ENCODE data around the gene CHRNA4.
"Not testable (repeated sequence)": the region's sequence is repeated elsewhere in the genome, so short reads cannot be mapped to it uniquely, and the experiment has no call there.

Gene CHRNA4

GRCh38 chr20:63308218-63308911 is 52.8 kb downstream of the CHRNA4 start:
- DNase-seq (ENCODE audit: low spot score): no peak

GRCh38 chr20:63307538-63308217 is 53.5 kb downstream of the CHRNA4 start:
- no peak for DNase-seq (ENCODE audit: low spot score)

DNA sequence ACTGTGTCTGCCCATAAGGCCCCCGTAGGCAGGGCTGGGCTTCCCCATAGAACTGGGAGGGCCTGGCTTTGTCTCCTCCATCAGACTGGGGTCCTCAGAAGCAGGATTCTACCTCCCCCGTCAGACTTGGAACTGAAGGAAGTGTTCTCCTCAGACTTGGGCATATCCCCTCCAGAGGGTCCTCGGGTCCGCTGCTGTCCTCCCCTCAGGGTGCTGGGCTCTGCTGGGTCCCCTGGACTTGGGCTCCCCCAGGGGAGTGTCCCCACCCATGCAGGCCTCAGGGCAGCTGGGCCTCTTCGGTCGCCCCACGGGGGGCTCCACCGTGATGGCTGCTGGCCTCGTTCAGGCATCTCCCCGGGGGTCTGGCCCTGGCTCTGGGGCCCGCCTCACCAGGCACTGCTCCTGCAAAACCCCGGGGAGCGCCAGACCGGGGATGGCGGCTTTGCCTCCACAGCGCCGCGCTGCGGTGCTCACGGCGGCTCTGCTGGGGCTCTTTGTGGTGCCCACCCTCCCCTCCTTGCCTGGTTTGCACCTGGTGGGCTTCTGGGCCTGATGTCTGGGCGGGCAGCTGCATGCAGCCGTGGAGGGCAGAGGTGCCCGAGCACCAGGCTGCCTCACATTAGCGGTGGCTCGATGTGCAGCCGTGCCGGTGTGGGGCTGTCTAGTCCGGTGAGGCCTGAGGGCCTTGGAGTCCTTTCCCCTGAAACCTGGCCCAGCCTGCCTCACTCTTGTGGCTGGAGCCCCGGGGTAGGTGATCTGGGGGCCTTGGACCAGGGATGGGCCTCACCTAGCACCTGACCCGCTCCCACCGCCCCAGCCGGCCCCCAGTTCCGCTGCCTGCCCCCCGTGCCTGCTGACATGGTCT is 54.2 kb downstream of the CHRNA4 start:
- DNase-seq (ENCODE audit: low spot score): no peak

- not testable (repeated sequence) for DNase-seq (ENCODE audit: low spot score)
Measured at GRCh38 chr20:63305933-63306672, 55.0 kb downstream of the CHRNA4 start.

GRCh38 chr20:63305393-63305792 is 55.8 kb downstream of the CHRNA4 start:
- no peak for DNase-seq (ENCODE audit: low spot score)

DNA sequence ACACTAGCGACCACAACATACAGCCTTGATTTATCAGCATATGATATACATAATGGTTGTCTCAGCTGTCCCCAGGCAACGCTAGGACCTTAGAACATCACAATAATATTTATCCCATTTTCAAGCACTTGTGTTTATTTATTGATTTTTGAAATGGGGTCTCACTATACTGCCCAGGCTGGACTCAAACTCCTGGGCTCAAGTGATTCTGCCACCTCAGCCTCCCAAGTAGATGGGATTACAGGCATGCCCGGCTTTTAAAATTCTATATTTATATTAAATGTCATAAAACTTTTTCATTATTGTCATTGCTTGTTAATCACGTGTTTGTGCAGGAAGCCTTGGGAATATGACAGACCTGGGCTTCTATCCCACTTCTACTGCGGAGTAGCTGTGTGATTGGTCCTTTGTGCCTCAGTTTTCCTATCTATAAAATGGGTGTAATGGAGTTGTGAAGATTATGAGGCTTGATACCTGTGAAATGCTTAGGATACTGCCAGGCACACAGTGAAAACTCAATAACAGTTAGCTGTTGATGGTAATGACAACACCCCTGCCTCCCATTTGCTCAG is 58.0 kb downstream of the CHRNA4 start:
- DNase-seq (ENCODE audit: low spot score): no peak

- no peak for DNase-seq (ENCODE audit: low spot score)
Measured at GRCh38 chr20:63301671-63302070, 59.5 kb downstream of the CHRNA4 start.

DNA sequence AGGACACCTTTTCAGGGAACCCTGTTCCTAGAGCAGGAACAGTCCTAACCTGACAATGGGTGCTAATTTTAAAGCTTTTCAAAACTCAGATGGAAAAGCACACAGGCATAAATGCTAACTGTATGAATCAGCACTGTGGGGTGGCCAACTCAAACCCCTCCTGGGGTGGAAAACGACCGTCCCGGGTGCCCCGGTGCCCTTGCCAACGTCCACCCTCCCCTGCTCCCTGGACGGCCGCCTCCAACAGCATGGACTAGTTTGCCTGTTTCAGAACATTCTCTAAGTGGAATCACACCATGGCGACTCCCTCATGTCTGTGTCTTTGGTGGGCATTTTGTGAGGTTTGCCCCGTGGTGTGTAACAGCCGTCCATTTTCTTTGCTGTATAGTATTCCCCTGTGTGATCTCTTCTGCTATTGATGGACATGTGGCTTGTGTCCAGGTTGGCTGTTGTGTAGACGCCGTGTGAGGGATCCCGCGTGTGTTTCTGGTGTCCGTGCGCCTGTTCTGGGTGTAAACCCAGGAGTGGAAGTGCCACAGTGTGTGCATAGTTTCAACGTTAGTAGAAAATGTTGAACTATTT is 62.3 kb downstream of the CHRNA4 start:
- DNase-seq (ENCODE audit: low spot score): no peak

DNA sequence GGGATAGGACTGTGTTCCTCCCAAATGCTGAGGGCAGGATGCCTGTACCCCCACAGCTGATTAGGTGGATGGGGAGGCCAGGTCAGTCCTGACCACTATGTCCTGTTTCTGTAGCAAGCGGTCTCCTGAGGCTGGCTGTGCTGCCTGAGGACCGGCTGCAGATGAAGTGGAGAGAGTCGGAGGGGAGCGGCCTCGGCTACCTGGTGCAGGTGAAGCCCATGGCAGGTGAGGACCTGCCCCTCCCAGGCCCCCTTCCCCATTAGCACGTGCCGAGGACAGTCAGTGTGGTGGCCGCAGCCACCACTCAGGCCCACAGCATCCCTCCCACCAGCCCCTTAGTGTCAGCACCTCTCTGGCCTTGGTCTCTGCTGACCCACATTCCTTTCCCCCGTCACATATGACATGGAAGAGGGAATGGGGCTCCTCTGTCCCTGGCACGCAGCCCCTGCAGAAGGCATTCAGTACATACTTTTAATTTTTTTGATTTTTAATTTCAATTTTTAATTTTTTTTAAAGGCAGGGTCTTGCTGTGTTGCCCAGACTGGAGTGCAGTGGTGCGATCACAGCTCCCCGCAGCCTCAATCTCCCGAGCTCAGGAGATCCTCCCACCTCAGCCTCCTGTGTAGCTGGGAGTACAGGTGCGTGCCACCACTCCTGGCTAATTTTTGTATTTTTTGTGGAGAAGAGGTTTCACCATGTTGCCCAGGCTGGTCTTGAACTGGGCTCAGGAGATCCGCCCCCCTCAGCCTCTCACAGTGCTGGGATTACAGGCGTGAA is 63.2 kb downstream of the CHRNA4 start:
- no peak for DNase-seq (ENCODE audit: low spot score)

GRCh38 chr20:63297371-63297781 is 63.8 kb downstream of the CHRNA4 start:
- no peak for DNase-seq (ENCODE audit: low spot score)

DNA sequence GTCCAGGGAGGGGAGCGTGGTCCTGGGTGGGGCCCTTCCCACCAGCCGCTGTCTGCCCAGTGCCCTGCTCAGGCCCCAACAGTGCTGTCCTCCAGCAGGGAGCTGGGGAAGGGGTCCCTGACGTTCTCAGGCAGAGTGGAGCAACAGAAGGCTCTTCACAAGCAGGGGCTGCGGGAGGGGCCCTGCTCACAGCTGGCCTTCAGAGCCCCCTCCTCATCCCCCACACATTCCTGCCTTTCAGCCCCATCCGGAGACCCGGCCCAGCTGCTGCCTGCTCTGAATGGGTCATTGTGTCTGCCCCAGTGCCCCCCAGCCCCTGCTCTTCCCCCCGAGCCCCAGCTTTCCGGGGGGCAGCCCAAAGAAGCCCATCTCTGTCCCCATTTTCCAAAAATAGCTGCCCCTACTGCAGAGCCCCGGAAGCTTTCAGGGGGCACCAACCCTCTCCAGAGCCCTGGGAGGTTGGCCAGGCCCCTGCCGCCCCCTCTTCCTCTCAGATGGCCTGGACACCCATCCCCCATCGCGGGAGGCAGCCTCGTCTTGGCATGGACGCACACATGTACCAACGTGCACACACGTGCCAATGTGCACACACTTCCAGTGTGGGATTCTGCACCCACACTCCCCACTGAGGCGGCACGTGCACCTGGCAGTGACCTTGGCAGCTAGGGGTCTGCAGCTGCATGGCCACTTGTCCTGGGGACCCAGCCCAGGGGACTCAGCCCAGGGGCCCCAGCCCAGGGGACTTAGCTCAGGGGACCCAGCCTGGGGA is 64.4 kb downstream of the CHRNA4 start:
- DNase-seq (ENCODE audit: low spot score): no peak

DNA sequence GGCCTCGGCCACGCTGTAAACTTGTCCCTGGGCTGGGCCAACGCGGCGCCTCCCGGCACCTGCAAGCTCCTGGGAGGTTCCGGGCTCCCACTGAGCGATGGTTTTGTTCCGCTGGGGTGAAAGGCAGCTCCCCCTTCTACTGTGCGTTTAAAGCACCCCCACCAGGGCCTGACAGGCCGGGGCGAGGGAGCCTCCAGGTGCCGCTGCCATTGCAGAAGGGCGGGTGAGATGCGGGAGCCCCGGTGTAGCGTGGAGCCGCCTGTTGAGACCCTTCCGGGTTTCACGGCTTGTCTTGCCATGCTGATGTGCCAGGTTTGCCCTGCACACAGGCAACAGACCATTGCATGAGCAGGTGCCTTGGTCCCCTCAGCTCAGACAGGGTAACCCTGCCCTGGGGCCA is 65.3 kb downstream of the CHRNA4 start:
- no peak for DNase-seq (ENCODE audit: low spot score)

GRCh38 chr20:63295422-63295821 is 65.7 kb downstream of the CHRNA4 start:
- no peak for DNase-seq (ENCODE audit: low spot score)

GRCh38 chr20:63295018-63295417 is 66.1 kb downstream of the CHRNA4 start:
- no peak for DNase-seq (ENCODE audit: low spot score)

GRCh38 chr20:63294536-63294900 is 66.6 kb downstream of the CHRNA4 start:
- DNase-seq (ENCODE audit: low spot score): no peak

GRCh38 chr20:63293871-63294535 is 67.1 kb downstream of the CHRNA4 start:
- DNase-seq (ENCODE audit: low spot score): no peak

- no peak for DNase-seq (ENCODE audit: low spot score)
Measured at GRCh38 chr20:63293456-63293855, 67.7 kb downstream of the CHRNA4 start.
